GM18951 (cell line): ENCODE data around the gene OR9A2.

Experiments used
- POLR2A ChIP-seq: IDR thresholded peaks from 4 replicates; pipeline ENCODE4 v1.6.1; 2011; ENCODE audit warnings: mild to moderate bottlenecking; ENCODE audit not compliant: insufficient read length, insufficient read depth; ENCODE audit errors: extremely low read depth
- in situ Hi-C: fragments of 300-500 bp; cut with MboI; formaldehyde crosslinking; loops from one replicate; pipeline ENCODE4 v1.12.0; 2022; ENCODE audit warnings: low sequenced_read_pairs, mixed read lengths, inconsistent platforms; ENCODE audit not compliant: unreplicated experiment

OR9A2 gene

GRCh38 chr7:143043391-143043790 lies 16.5 kb upstream of the OR9A2 start:
- in situ Hi-C loops, result no loop called here
- no peak for TF ChIP-seq POLR2A

- in situ Hi-C loops, result no loop called here
- TF ChIP-seq POLR2A, result no peak
Observed at GRCh38 chr7:143042790-143043271, 15.9 kb upstream of the OR9A2 start.

- in situ Hi-C loops, result no loop called here
- TF ChIP-seq POLR2A, result no peak
Observed at GRCh38 chr7:143042159-143042789, 15.3 kb upstream of the OR9A2 start.

- in situ Hi-C loops, result no loop called here
Observed at GRCh38 chr7:143041346-143041745, 14.4 kb upstream of the OR9A2 start.

GRCh38 chr7:143040209-143040715 lies 13.3 kb upstream of the OR9A2 start:
- in situ Hi-C loops, result no loop called here
- TF ChIP-seq POLR2A, result no peak

More at GRCh38 chr7:143041346-143041745, 14.4 kb upstream of the OR9A2 start:
- TF ChIP-seq POLR2A, result no peak

- no peak for TF ChIP-seq POLR2A
- in situ Hi-C loops, result no loop called here
Observed at GRCh38 chr7:143038635-143039034, 11.7 kb upstream of the OR9A2 start.

GRCh38 chr7:143027683-143028082 lies 751 bp upstream of the OR9A2 start:
- TF ChIP-seq POLR2A, result no peak
- in situ Hi-C loops, result no loop called here

- no peak for TF ChIP-seq POLR2A
- in situ Hi-C loops, result no loop called here
Observed at GRCh38 chr7:143025371-143025770, 1.6 kb downstream of the OR9A2 start.

- in situ Hi-C loops, result no loop called here
- TF ChIP-seq POLR2A, result no peak
Observed at GRCh38 chr7:143023047-143023446, 3.9 kb downstream of the OR9A2 start.

GRCh38 chr7:143018931-143019330 lies 8.0 kb downstream of the OR9A2 start:
- in situ Hi-C loops, result no loop called here
- no peak for TF ChIP-seq POLR2A

GRCh38 chr7:143016996-143017395 lies 9.9 kb downstream of the OR9A2 start:
- no peak for TF ChIP-seq POLR2A
- in situ Hi-C loops, result no loop called here

GRCh38 chr7:143015926-143016490 lies 10.9 kb downstream of the OR9A2 start:
- in situ Hi-C loops, result no loop called here
- TF ChIP-seq POLR2A, result no peak

GRCh38 chr7:143015084-143015483 lies 11.8 kb downstream of the OR9A2 start:
- in situ Hi-C loops, result no loop called here
- no peak for TF ChIP-seq POLR2A

GRCh38 chr7:143013893-143014292 lies 13.0 kb downstream of the OR9A2 start:
- in situ Hi-C loops, result no loop called here
- TF ChIP-seq POLR2A, result no peak
